Prostate gland (tissue), 2 donors: Measurements from ENCODE around the gene SLIT3. TPM values are rescaled to one million over a fixed set of nuclear protein-coding genes. Genes with fewer than 3 reads are reported as not detected.

ENCODE experiments used
- DNase-seq: peaks from one replicate; pipeline ENCODE4 v3.0.0-alpha.2; 2019; ENCODE audit warnings: low spot score
- H3K27ac ChIP-seq, 2 donors: fragments of 200-600 bp; sonication (generic); 2 replicates each; pipeline ENCODE4 v1.5.1; 2017 to 2019
- H3K27me3 ChIP-seq: fragments of 200-600 bp; sonication (generic); replicated peaks from 2 replicates; pipeline ENCODE4 v1.5.1; 2019; ENCODE audit not compliant: insufficient read depth
- H3K36me3 ChIP-seq, 2 donors: fragments of 200-600 bp; sonication (generic); 1 replicate in 1 of 2; 2 replicates in 1 of 2; pipeline versions ENCODE4 v1.5.1 to v1.8.1; 2017 to 2019
- H3K4me1 ChIP-seq: fragments of 200-600 bp; sonication (generic); replicated peaks from 2 replicates; pipeline ENCODE4 v1.5.1; 2019
- H3K4me3 ChIP-seq, 2 donors: fragments of 200-600 bp; sonication (generic); 2 replicates each; pipeline ENCODE4 v1.5.1; 2017 to 2019
- H3K9me3 ChIP-seq: fragments of 200-600 bp; sonication (generic); 2 replicates; pipeline ENCODE4 v1.5.1; 2017
- CTCF ChIP-seq, 4 experiments: fragments of 200-600 bp in 2 of 4; fragments of 450-650 bp in 2 of 4; sonication (generic) in 2 of 4; IDR thresholded peaks; 1 replicate in 3 of 4; 2 replicates in 1 of 4; pipeline ENCODE4 v1.5.1; 2016 to 2019; ENCODE audit warnings: antibody characterized with exemption in 4 of 4, mild to moderate bottlenecking in 2 of 4, moderate library complexity in 2 of 4
- POLR2A ChIP-seq: fragments of 450-650 bp; IDR thresholded peaks from one replicate; pipeline ENCODE4 v1.6.1; 2016; ENCODE audit warnings: antibody characterized with exemption, mild to moderate bottlenecking
- POLR2AphosphoS5 ChIP-seq: sonication (generic); formaldehyde crosslinking; IDR thresholded peaks from one replicate; pipeline ENCODE4 v1.6.1; 2017; ENCODE audit warnings: antibody characterized with exemption
- WGBS: methylation state at CpG from one replicate; pipeline ENCODE4 v1.1.5; 2018; 5-methylcytosine and 5-hydroxymethylcytosine counted together
- intact Hi-C: fragments of 100-400 bp; cut with DNase I; formaldehyde crosslinking; loops from one replicate; pipeline ENCODE4 v1.14.2; 2022
- total RNA-seq, 2 donors: library from RNA; depleted of rRNA; stranded (reverse); fragments of >200 nt; gene quantifications; one replicate each; pipeline ENCODE4 v1.1.0, GENCODE V29; 2016

The SLIT3 gene
- total RNA-seq, 2 donors from 2014 or later = 8.3 TPM

- WGBS = 72% methylated on average over 6 of the region's 6 CpGs
- TF ChIP-seq CTCF (IDR thresholded peaks at IDR 0.05) (no peak), POLR2AphosphoS5 (no peak), POLR2A (no peak)
Observed at GRCh38 chr5:169229342-169229892, 71.5 kb downstream of the SLIT3 start.

GRCh38 chr5:169226895-169227294 is 74.0 kb downstream of the SLIT3 start:
- no peaks in the 10 kb centered on the region for H3K36me3 ChIP-seq

More at GRCh38 chr5:169229342-169229892, 71.5 kb downstream of the SLIT3 start:
- Histone ChIP-seq H3K9me3 (no peaks in the 10 kb centered on the region), H3K27me3 (no peaks in the 10 kb centered on the region), H3K4me3 (no peak overlapping the region), H3K4me1 (no peaks in the 10 kb centered on the region), H3K27ac (no peak overlapping the region), H3K36me3 (no peaks in the 10 kb centered on the region)
- intact Hi-C loops = no loop called here
- no peak for DNase-seq

GRCh38 chr5:169225830-169226356 is 75.0 kb downstream of the SLIT3 start:
- intact Hi-C loops = no loop called here
- Histone ChIP-seq H3K4me3 (no peak overlapping the region), H3K4me1 (no peaks in the 10 kb centered on the region), H3K9me3 (no peaks in the 10 kb centered on the region), H3K27ac (no peak overlapping the region), H3K27me3 (no peaks in the 10 kb centered on the region), H3K36me3 (no peaks in the 10 kb centered on the region)
- DNase-seq = no peak
- TF ChIP-seq POLR2AphosphoS5 = no peak
- no peak for TF ChIP-seq POLR2A
- TF ChIP-seq CTCF (IDR thresholded peaks at IDR 0.05) = no peak
- 93% methylated on average over 6 of the region's 6 CpGs for WGBS

More at GRCh38 chr5:169226895-169227294, 74.0 kb downstream of the SLIT3 start:
- no peak overlapping the region for H3K27ac ChIP-seq
- intact Hi-C loops = no loop called here
- no peaks in the 10 kb centered on the region for H3K27me3 ChIP-seq
- WGBS = 89% methylated on average over 3 of the region's 3 CpGs
- no peaks in the 10 kb centered on the region for H3K9me3 ChIP-seq
- TF ChIP-seq POLR2A = no peak
- no peak for TF ChIP-seq CTCF (IDR thresholded peaks at IDR 0.05)
- no peak for TF ChIP-seq POLR2AphosphoS5
- no peak for DNase-seq
- H3K4me3 ChIP-seq = no peak overlapping the region
- H3K4me1 ChIP-seq = no peaks in the 10 kb centered on the region

- Histone ChIP-seq H3K27me3 (no peaks in the 10 kb centered on the region), H3K36me3 (no peaks in the 10 kb centered on the region), H3K27ac (no peak overlapping the region), H3K4me3 (no peak overlapping the region), H3K4me1 (no peaks in the 10 kb centered on the region), H3K9me3 (no peaks in the 10 kb centered on the region)
- intact Hi-C loops = no loop called here
- no peak for DNase-seq
- WGBS = 46% methylated on average over 1 of the region's 1 CpG
- no peak for TF ChIP-seq POLR2A
- no peak for TF ChIP-seq POLR2AphosphoS5
- TF ChIP-seq CTCF (IDR thresholded peaks at IDR 0.05) = no peak
Observed at GRCh38 chr5:169223595-169223953, 77.4 kb downstream of the SLIT3 start.

- H3K4me3 ChIP-seq = no peak overlapping the region
- no peaks in the 10 kb centered on the region for H3K9me3 ChIP-seq
- intact Hi-C loops = no loop called here
- 26% methylated on average over 9 of the region's 9 CpGs for WGBS
- no peak for TF ChIP-seq POLR2A
- peak; percentile 32 for TF ChIP-seq POLR2AphosphoS5
- H3K27me3 ChIP-seq = no peaks in the 10 kb centered on the region
- H3K4me1 ChIP-seq = no peaks in the 10 kb centered on the region
- H3K27ac ChIP-seq = no peak overlapping the region
- DNase-seq = peak; percentile 38
- H3K36me3 ChIP-seq = no peaks in the 10 kb centered on the region
Observed at GRCh38 chr5:169222934-169223594, 77.9 kb downstream of the SLIT3 start.
